ENCODE results near the gene CTU2.

Gene CTU2

GRCh38 chr16:88697116-88697830 is 9.0 kb upstream of the CTU2 start:
- no peak for DNase-seq (ENCODE audit: low read depth in 2 of 2)

GRCh38 chr16:88697831-88698615 is 8.3 kb upstream of the CTU2 start:
- no peak for DNase-seq (ENCODE audit: low read depth in 2 of 2)

- no peak for DNase-seq (ENCODE audit: low read depth in 2 of 2)
Observed at GRCh38 chr16:88698646-88699045, 7.7 kb upstream of the CTU2 start.

GRCh38 chr16:88699180-88699579 is 7.1 kb upstream of the CTU2 start:
- DNase-seq (ENCODE audit: low read depth in 2 of 2), result no peak

- no peak for DNase-seq (ENCODE audit: low read depth in 2 of 2)
Observed at GRCh38 chr16:88700322-88700635, 6.0 kb upstream of the CTU2 start.

- peak; percentile 86 to 95 for DNase-seq (ENCODE audit: low read depth in 2 of 2)
Observed at GRCh38 chr16:88700636-88701482, 5.4 kb upstream of the CTU2 start.

GRCh38 chr16:88701581-88702370 is 4.5 kb upstream of the CTU2 start:
- DNase-seq (ENCODE audit: low read depth in 2 of 2), result no peak

GRCh38 chr16:88702371-88703210 is 3.7 kb upstream of the CTU2 start:
- no peak for DNase-seq (ENCODE audit: low read depth in 2 of 2)

- peak; percentile 53 to 68 for DNase-seq (ENCODE audit: low read depth in 2 of 2)
Observed at GRCh38 chr16:88703486-88704309, 2.6 kb upstream of the CTU2 start.

GRCh38 chr16:88705076-88705684 is 1.1 kb upstream of the CTU2 start:
- no peak for DNase-seq (ENCODE audit: low read depth in 2 of 2)

- no peak for DNase-seq (ENCODE audit: low read depth in 2 of 2)
Observed at GRCh38 chr16:88705801-88706228, 488 bp upstream of the CTU2 start.

- no peak for DNase-seq (ENCODE audit: low read depth in 2 of 2)
Observed at GRCh38 chr16:88706965-88707826, 893 bp downstream of the CTU2 start.

- DNase-seq (ENCODE audit: low read depth in 2 of 2), result no peak
Observed at GRCh38 chr16:88710556-88710955, 4.3 kb downstream of the CTU2 start.

- no peak for DNase-seq (ENCODE audit: low read depth in 2 of 2)
Observed at GRCh38 chr16:88711750-88712340, 5.5 kb downstream of the CTU2 start.

- no peak for DNase-seq (ENCODE audit: low read depth in 2 of 2)
Observed at GRCh38 chr16:88712362-88712979, 6.2 kb downstream of the CTU2 start.

GRCh38 chr16:88713054-88713453 is 6.8 kb downstream of the CTU2 start:
- no peak for DNase-seq (ENCODE audit: low read depth in 2 of 2)

GRCh38 chr16:88713568-88714419 is 7.5 kb downstream of the CTU2 start:
- no peak for DNase-seq (ENCODE audit: low read depth in 2 of 2)
